IPS DF 4.7 (cell line): ENCODE measurements around the gene CENPP.

ENCODE experiments used
- DNase-seq: peaks from one replicate; pipeline ENCODE4 v3.0.0-alpha.2; 2013; ENCODE audit warnings: low spot score; ENCODE audit errors: extremely low read depth

The CENPP gene

DNA sequence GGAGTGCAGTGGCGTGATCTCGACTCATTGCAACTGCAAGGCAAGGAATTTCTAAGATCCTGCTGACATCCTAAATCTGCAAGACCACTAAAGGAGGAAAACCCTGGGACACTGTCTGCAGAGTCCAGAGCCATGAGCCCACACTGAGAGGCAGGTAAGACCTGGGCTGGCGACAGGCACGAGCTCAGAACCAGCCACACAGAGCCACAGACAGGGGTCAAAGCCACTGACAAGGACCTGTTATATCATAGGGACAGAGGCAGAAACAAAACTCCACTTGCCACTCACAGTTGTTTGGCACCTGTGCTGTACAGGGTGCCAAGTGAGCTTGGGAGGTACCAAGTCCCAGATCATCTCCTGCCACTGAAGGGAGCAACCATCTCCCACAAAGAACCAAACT, 310.0 kb downstream of the CENPP start:
- no peak for DNase-seq

GRCh38 chr9:92636627-92637026, 310.9 kb downstream of the CENPP start:
- no peak for DNase-seq

DNA sequence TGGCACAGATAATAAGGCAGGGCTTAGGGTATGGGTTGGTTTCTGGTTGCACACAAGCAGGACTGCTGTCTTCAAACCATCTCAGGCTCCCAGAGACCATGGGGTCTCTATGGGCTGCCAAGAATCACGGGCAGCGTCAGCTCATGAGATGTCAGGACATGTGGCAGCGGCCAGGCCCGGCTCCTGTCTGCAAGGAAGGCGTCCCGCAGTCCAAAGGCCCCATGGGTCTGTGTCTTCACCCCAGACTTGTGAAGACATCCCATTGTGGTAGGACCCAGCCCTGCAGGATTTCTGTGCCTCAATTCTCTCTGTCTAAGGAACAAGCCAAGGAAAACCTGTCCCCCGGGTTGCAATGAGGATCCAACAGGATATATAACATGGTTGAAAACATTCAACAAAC, 311.6 kb downstream of the CENPP start:
- no peak for DNase-seq

DNA sequence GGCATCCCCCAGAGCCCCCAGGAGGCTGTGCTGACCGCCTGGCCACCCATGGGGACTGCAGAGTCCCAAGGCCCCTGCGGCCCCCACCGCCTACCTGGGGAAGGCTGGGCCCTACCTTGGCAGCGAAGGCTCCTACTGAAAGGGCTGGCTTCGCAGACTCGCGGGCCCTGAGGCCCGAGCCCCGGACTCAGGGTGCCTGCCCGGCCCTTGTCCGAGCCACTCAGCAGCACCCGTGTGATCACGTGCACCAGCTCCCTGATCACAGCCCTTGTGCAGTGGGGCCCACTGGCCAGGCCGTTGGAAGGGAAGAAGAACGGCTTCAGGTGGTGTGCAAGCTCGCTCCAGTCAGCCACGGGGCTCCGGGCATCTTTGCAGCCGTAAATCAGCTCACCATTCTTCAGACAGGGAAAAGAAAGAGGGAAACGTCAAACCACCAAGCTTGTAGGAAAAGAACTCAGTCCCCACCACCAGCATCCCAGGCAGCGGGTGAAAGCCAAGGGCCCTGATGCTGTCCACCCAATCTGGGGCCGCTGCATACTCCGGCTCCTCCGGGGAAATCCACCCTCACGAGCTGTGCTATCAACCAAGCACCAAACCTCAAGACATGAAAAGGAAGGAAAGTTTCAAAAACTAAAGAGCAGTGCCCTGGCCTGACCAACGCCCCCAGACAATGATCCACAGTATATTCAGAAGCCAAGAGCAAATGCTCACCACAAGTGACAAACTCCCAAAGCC, 312.3 kb downstream of the CENPP start:
- DNase-seq, result no peak

DNA sequence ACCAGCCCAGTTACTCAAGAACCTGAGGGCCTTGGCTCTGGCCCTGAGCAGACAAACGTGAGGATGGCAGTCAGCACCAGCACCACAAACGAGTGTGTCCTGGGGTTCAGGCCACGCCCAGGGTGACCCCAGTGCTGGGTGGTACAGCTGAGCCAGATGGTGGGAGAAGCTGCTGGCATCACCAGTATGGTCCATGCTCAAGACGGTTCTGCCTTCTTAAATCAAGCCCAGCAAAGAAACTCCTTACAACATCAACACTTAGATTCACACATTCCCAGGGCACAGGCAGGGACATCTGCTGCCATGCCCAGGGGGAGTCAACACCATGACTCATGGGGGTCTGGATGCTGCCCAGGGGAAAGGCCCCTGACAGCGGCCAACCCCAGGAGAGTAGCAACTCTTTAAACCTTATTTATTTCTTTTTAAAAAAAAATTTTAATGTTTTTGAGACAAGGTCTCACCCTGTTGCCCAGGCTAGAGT, 312.9 kb downstream of the CENPP start:
- no peak for DNase-seq

DNA sequence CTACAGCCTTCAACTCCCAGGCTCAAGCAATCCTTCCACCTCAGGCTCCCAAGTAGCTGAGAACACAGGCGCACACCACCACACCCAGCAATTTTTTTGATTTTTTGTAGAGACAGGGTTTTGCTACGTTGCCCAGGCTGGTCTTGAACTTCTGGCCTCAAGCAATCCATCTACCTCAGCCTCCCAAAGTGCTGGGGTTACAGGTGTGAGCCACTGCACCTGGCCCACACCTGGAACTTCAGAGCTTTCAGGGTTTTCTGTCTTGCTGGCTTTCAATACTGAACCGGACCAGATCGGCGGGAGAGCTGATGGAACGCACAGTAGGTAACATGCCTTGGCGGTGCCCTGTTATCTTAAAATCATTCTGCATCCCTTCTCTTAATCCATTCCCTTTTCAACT, 313.4 kb downstream of the CENPP start:
- DNase-seq, result no peak

- no peak for DNase-seq
These were observed 314.1 kb downstream of the CENPP start for GRCh38 chr9:92639791-92640271.

- no peak for DNase-seq
These were observed 314.8 kb downstream of the CENPP start for GRCh38 chr9:92640398-92641091.

DNA sequence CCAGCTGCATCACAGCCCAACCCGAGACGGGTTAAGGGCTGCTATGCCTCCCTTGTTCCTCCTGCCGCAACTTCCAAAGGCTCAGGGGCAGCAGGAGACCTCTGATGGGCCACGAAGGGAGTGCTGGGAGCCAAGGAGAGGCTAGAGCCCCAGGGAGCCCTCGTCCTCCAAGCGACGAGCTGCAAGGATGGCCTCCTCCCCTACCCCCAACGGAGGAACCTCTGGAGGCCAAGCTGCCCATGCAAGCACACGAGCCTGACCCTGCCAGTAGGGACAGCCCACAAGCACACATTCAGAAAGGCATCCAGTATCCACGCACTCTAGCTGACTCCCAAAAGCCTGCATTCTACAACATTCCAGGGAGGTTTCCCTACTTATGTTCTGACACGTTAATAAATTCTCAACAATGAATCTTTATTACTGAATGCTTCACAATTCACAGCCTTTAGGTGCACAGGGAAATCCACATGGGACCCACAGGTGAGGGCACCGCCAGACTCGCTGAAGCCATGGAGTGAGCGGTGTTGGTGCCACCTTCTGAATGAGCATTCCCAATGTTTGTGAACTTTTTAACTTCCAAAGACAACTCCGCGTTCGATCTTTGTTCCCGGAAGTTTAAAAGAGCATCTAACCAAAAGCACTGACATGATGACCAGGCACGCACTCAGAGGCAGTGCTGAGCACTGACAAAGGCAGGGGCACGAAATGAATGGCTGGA, 315.5 kb downstream of the CENPP start:
- no peak for DNase-seq

GRCh38 chr9:92642041-92642451, 316.3 kb downstream of the CENPP start:
- no peak for DNase-seq

DNA sequence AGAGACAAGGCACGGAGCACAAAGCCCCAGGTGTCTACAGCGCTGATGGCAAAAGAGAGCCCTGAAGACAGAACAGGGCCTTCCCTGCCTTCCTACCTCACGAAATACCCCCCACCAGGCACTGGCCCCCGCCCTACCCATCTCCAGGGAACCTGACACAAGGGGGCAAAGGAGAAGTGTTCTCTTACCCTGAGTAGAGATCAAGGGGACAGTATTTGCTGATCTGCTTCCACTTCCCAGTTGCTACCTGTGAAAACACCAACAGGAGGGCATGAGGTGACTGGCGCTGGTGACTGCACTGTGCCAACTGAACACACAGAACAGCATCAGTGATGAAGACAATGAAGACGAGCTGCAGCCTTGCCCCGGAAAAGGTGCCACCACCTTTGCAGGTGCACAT, 316.8 kb downstream of the CENPP start:
- DNase-seq, result no peak

DNA sequence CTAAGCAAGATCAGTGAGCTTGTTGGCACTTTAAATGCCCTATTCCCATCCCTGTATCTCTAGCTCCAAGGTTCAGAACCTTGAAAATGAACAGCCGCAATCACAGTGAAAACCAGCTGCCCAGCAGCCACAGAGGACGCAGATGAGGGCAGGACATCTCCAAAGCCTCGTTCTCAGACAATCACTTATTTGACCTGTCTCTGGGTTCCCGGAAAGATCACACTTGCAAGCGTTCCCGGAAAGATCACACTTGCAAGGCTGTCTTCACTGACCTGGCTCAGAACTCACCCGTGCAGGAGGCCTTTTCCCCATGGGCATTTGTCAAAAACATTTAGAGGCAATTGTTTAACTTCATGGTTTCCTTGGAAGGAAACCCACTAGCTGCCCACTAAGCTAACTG, 318.5 kb downstream of the CENPP start:
- DNase-seq, result no peak

GRCh38 chr9:92645041-92645440, 319.3 kb downstream of the CENPP start:
- DNase-seq, result no peak

GRCh38 chr9:92647671-92648473, 322.1 kb downstream of the CENPP start:
- DNase-seq, result no peak

- DNase-seq, result no peak
These were observed 322.8 kb downstream of the CENPP start for GRCh38 chr9:92648474-92648971.

DNA sequence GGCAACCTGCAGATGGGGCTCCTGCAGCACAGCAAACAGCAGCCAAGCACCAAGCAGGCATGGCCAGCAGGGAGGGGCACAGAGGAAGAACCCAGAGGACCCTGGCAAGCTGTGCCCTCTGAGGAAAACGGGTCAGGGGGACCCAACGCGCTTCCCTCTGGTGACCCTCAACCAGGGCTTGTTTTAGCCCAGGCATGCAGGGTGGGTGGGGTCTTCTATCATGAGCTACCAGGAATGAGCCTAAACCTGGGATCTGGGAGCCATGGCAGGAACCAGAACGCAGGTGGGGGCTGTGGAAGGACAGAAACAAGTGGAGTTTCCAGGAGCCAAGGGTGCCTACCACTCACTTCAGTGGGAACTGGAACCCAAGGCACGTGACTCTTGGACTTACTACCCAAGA, 323.3 kb downstream of the CENPP start:
- DNase-seq, result no peak

GRCh38 chr9:92650296-92650695, 324.5 kb downstream of the CENPP start:
- DNase-seq, result no peak

- no peak for DNase-seq
These were observed 325.3 kb downstream of the CENPP start for GRCh38 chr9:92650839-92651621.

DNA sequence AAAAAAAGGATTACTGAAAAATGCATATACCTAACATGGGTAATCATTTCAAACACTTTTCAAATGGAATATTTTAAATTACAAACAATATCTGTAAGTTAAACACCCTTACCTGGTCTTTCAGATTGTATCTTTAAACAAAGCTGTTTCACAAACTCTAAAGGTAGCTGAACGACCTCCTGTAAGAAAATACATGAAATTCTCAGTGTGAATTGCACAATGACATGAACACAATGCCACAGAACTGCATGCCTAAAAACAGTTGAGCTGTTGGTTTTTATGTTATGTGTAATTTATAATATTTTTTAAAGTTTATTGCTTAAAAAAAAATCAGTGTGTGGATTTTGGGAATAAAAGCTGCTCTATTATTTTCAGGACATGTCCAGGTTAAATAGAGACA, 326.7 kb downstream of the CENPP start:
- DNase-seq, result no peak
